ENCODE measurements around the gene FMN1.

GRCh38 chr15:32990071-32990470, 204.4 kb downstream of the FMN1 start:
- no peak for TF ChIP-seq BHLHE40 (IDR thresholded peaks at IDR 0.05; ENCODE audit: low read depth, low read length)
- no peak for TF ChIP-seq CTCF (IDR thresholded peaks at IDR 0.05)
- TF ChIP-seq JUNB (IDR thresholded peaks at IDR 0.05) = no peak
- no peak for TF ChIP-seq CEBPB (IDR thresholded peaks at IDR 0.05)
- TF ChIP-seq POLR2A (IDR thresholded peaks at IDR 0.05; ENCODE audit: low read length) = no peak

Data from A549 (cell line).